ENCODE results near the gene ITSN1. TPM values are rescaled to one million over a fixed set of nuclear protein-coding genes. Genes with fewer than 3 reads are reported as not detected.

Gene ITSN1
- total RNA-seq, 1 experiment from 2014 or later, result 50.3 TPM

DNA sequence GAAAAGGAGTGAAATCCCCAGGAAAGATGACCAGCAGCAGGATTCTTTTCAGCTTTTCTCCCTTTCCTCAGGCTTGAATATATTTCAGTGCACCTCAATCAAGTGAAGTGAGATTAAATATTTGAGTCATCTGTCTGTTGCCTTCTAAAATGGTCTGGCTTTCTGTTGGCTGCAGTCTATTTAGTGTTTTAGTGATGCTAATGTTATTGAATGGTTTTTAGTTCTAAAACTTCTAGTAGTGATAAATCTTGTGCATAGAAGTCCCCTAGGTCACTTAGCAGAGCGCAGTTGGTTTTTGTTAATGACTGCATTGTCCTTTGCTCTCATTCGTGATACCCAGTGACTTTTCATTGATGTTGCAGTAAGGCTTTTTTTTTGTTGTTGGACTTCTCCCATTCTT lies 53.5 kb downstream of the ITSN1 start:
- no peak for ATAC-seq
- BruUV-seq (replicated peaks), result no TSS peak
- no peaks in the 10 kb centered on the region for H3K9me3 ChIP-seq (ENCODE audit: control insufficient read depth, insufficient read depth, low read depth, low read length)
- TF ChIP-seq POLR2AphosphoS5 (IDR thresholded peaks at IDR 0.05; ENCODE audit: low read depth, low read length) (no peak), SIN3A (IDR thresholded peaks at IDR 0.05; ENCODE audit: borderline replicate concordance, insufficient read depth, low read depth, low read length) (no peak), TCF7L2 (IDR thresholded peaks at IDR 0.05; ENCODE audit: low read depth, low read length) (no peak)
- TF ChIP-seq, protein P1, sequence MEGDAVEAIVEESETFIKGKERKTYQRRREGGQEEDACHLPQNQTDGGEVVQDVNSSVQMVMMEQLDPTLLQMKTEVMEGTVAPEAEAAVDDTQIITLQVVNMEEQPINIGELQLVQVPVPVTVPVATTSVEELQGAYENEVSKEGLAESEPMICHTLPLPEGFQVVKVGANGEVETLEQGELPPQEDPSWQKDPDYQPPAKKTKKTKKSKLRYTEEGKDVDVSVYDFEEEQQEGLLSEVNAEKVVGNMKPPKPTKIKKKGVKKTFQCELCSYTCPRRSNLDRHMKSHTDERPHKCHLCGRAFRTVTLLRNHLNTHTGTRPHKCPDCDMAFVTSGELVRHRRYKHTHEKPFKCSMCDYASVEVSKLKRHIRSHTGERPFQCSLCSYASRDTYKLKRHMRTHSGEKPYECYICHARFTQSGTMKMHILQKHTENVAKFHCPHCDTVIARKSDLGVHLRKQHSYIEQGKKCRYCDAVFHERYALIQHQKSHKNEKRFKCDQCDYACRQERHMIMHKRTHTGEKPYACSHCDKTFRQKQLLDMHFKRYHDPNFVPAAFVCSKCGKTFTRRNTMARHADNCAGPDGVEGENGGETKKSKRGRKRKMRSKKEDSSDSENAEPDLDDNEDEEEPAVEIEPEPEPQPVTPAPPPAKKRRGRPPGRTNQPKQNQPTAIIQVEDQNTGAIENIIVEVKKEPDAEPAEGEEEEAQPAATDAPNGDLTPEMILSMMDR (IDR thresholded peaks at IDR 0.05), result no peak
- no peak for DNase-seq (ENCODE audit: low read depth, low spot score)
- intact Hi-C loops (cut with micrococcal nuclease; ENCODE audit: unreplicated experiment), result no loop called here
- H3K4me1 ChIP-seq (ENCODE audit: control insufficient read depth, insufficient read depth, low read length), result peaks cover 15% of the 10 kb centered on the region
- in situ Hi-C loops (cut with HindIII; ENCODE audit: low pct_unique_long_range_greater_than_20kb, low sequenced_read_pairs), result no loop called here
- H3K36me3 ChIP-seq (ENCODE audit: control insufficient read depth, insufficient read depth, low read length), result no peaks in the 10 kb centered on the region
- no peaks in the 10 kb centered on the region for H3K27me3 ChIP-seq (ENCODE audit: control insufficient read depth, insufficient read depth, low read length)
- no peak overlapping the region for H3K27ac ChIP-seq (ENCODE audit: low read length)
- ChIA-PET POLR2A (no interaction called here), CTCF (no interaction called here)
- H3K4me3 ChIP-seq (ENCODE audit: low read depth in 2 of 2, low read length in 2 of 2), result no peak overlapping the region

DNA sequence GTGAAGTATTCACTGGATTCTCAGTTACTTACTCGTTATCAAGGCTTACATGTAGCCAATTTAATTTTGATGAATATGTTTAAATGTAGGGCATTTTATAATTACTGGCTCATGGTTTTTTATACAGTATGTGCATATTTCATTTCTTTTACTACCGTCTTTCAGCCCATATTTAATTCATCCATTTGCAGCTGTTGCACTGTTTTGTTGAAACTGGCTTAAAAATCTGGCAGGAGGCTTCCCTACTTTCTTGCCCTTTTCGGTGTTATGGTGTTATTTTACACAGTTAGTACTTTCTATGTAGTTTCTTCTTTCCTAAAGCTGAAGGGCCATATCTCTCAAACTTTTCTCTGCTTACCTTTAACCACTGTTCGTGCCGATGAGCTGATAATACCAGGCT lies 54.2 kb downstream of the ITSN1 start:
- ChIA-PET POLR2A (no interaction called here), CTCF (no interaction called here)
- no peaks in the 10 kb centered on the region for H3K36me3 ChIP-seq (ENCODE audit: control insufficient read depth, insufficient read depth, low read length)
- no peaks in the 10 kb centered on the region for H3K27me3 ChIP-seq (ENCODE audit: control insufficient read depth, insufficient read depth, low read length)
- intact Hi-C loops (cut with micrococcal nuclease; ENCODE audit: unreplicated experiment) (no loop called here), in situ Hi-C loops (cut with HindIII; ENCODE audit: low pct_unique_long_range_greater_than_20kb, low sequenced_read_pairs) (no loop called here)
- H3K4me3 ChIP-seq (ENCODE audit: low read depth in 2 of 2, low read length in 2 of 2), result no peak overlapping the region
- no peak for DNase-seq (ENCODE audit: low read depth, low spot score)
- H3K9me3 ChIP-seq (ENCODE audit: control insufficient read depth, insufficient read depth, low read depth, low read length), result no peaks in the 10 kb centered on the region
- no TSS peak for BruUV-seq (replicated peaks)
- TF ChIP-seq TCF7L2 (IDR thresholded peaks at IDR 0.05; ENCODE audit: low read depth, low read length) (no peak), SIN3A (IDR thresholded peaks at IDR 0.05; ENCODE audit: borderline replicate concordance, insufficient read depth, low read depth, low read length) (no peak), POLR2AphosphoS5 (IDR thresholded peaks at IDR 0.05; ENCODE audit: low read depth, low read length) (no peak)
- TF ChIP-seq, protein P1 (IDR thresholded peaks at IDR 0.05), result no peak
- TF ChIP-seq, protein P2, sequence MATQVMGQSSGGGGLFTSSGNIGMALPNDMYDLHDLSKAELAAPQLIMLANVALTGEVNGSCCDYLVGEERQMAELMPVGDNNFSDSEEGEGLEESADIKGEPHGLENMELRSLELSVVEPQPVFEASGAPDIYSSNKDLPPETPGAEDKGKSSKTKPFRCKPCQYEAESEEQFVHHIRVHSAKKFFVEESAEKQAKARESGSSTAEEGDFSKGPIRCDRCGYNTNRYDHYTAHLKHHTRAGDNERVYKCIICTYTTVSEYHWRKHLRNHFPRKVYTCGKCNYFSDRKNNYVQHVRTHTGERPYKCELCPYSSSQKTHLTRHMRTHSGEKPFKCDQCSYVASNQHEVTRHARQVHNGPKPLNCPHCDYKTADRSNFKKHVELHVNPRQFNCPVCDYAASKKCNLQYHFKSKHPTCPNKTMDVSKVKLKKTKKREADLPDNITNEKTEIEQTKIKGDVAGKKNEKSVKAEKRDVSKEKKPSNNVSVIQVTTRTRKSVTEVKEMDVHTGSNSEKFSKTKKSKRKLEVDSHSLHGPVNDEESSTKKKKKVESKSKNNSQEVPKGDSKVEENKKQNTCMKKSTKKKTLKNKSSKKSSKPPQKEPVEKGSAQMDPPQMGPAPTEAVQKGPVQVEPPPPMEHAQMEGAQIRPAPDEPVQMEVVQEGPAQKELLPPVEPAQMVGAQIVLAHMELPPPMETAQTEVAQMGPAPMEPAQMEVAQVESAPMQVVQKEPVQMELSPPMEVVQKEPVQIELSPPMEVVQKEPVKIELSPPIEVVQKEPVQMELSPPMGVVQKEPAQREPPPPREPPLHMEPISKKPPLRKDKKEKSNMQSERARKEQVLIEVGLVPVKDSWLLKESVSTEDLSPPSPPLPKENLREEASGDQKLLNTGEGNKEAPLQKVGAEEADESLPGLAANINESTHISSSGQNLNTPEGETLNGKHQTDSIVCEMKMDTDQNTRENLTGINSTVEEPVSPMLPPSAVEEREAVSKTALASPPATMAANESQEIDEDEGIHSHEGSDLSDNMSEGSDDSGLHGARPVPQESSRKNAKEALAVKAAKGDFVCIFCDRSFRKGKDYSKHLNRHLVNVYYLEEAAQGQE (IDR thresholded peaks at IDR 0.05; ENCODE audit: insufficient read depth in 1 of 2, low read depth in 2 of 2, low read length in 1 of 2), result no peak
- H3K27ac ChIP-seq (ENCODE audit: low read length), result no peak overlapping the region
- ATAC-seq, result no peak
- peaks cover 10% of the 10 kb centered on the region for H3K4me1 ChIP-seq (ENCODE audit: control insufficient read depth, insufficient read depth, low read length)
